RWPE1 (cell line): ENCODE data around the gene SRPK2.

ENCODE experiments used
- CTCF ChIA-PET: fragments of 350-600 bp; sonication (Branson Sonifier 250); formaldehyde crosslinking; extraction: SDS; loops from one replicate; lab custom pipeline; 2021; lab: Yijun Ruan, JAX
- POLR2A ChIA-PET: fragments of 400-600 bp; formaldehyde crosslinking; extraction: SDS; loops from one replicate; lab custom pipeline; 2020; ENCODE audit warnings: antibody characterized with exemption; ENCODE audit not compliant: low non-redundant PET; lab: Yijun Ruan, JAX
- DNase-seq: peaks from one replicate; pipeline ENCODE4 v3.0.0; 2012; ENCODE audit warnings: low spot score
- H3K27ac ChIP-seq: fragments of 450-650 bp; 2 replicates; pipeline ENCODE4 v1.5.1; 2017
- CTCF ChIP-seq: fragments of 450-650 bp; conservative IDR thresholded peaks from 2 replicates; pipeline ENCODE4 v1.5.1; 2017; ENCODE audit warnings: low read depth, mild to moderate bottlenecking

The SRPK2 gene

GRCh38 chr7:105191331-105191730 is 197.4 kb downstream of the SRPK2 start:
- ChIA-PET CTCF (interaction anchor here (0.6 kb wide), 1 partner anchor 1706 kb away, joined by 5 read pairs; no protein-coding TSS in a partner anchor), POLR2A (no interaction called here)
- DNase-seq = no peak
- H3K27ac ChIP-seq = no peak overlapping the region
- no peak for TF ChIP-seq CTCF

- TF ChIP-seq CTCF = no peak
- CTCF ChIA-PET = no interaction called here
- POLR2A ChIA-PET = no interaction called here
- DNase-seq = no peak
- H3K27ac ChIP-seq = peak overlapping the region; percentile 49
These were observed 198.7 kb downstream of the SRPK2 start for GRCh38 chr7:105189859-105190492.

- TF ChIP-seq CTCF = no peak
- no peak overlapping the region for H3K27ac ChIP-seq
- ChIA-PET CTCF (no interaction called here), POLR2A (no interaction called here)
- DNase-seq = no peak
These were observed 200.5 kb downstream of the SRPK2 start for GRCh38 chr7:105188201-105188600.

GRCh38 chr7:105187302-105188169 is 201.2 kb downstream of the SRPK2 start:
- H3K27ac ChIP-seq = no peak overlapping the region
- no peak for TF ChIP-seq CTCF
- DNase-seq = peak; percentile 40
- ChIA-PET POLR2A (no interaction called here), CTCF (interaction anchor here (0.6 kb wide), 1 partner anchor 197 kb away, joined by 3 read pairs; no protein-coding TSS in a partner anchor)

GRCh38 chr7:105185290-105186010 is 203.3 kb downstream of the SRPK2 start:
- no peak overlapping the region for H3K27ac ChIP-seq
- no peak for TF ChIP-seq CTCF
- ChIA-PET POLR2A (no interaction called here), CTCF (interaction anchor here (0.7 kb wide), 1 partner anchor 8 kb away, joined by 4 read pairs; no protein-coding TSS in a partner anchor)
- peak; percentile 89 for DNase-seq

- TF ChIP-seq CTCF = no peak
- POLR2A ChIA-PET = no interaction called here
- no peak overlapping the region for H3K27ac ChIP-seq
- no peak for DNase-seq
- CTCF ChIA-PET = no interaction called here
These were observed 208.7 kb downstream of the SRPK2 start for GRCh38 chr7:105180002-105180401.
